MCF 10A (cell line): ENCODE data around the gene DOK4. TPM values are rescaled to one million over a fixed set of nuclear protein-coding genes. Genes with fewer than 3 reads are reported as not detected.

Experiments
- BruUV-seq: library from RNA; stranded (reverse); fragments of 400-500 nt; replicated peaks from 2 replicates; lab custom pipeline; 2021; lab: Mats Ljungman, UMichigan
- CTCF ChIA-PET: fragments of 300-600 bp; sonication (Branson Sonifier 250); formaldehyde crosslinking; extraction: SDS; loops from one replicate; lab custom pipeline; 2021; ENCODE audit warnings: antibody characterized with exemption, inconsistent platforms; lab: Yijun Ruan, JAX
- POLR2A ChIA-PET: fragments of 300-600, 350-650 bp; sonication (Branson Sonifier 250); formaldehyde crosslinking; extraction: SDS; loops from one replicate; lab custom pipeline; 2020; ENCODE audit warnings: antibody characterized with exemption, inconsistent platforms; lab: Yijun Ruan, JAX
- DNase-seq: peaks from one replicate; pipeline ENCODE4 v3.0.0-alpha.2; 2018; ENCODE audit not compliant: unreplicated experiment
- H3K27ac Mint-ChIP-seq: one replicate; pipeline ENCODE4 v1.8.0; 2022; ENCODE audit warnings: mild to moderate bottlenecking, low read depth, mixed read lengths; ENCODE audit not compliant: unreplicated experiment
- H3K27me3 Mint-ChIP-seq: one replicate; pipeline ENCODE4 v1.8.0; 2022; ENCODE audit warnings: mixed read lengths; ENCODE audit not compliant: insufficient read depth, unreplicated experiment
- H3K36me3 Mint-ChIP-seq: one replicate; pipeline ENCODE4 v1.8.0; 2022; ENCODE audit warnings: mild to moderate bottlenecking, moderate library complexity, mixed read lengths; ENCODE audit not compliant: insufficient read depth, unreplicated experiment
- H3K4me1 Mint-ChIP-seq: one replicate; pipeline ENCODE4 v1.8.0; 2022; ENCODE audit warnings: mixed read lengths; ENCODE audit not compliant: insufficient read depth, unreplicated experiment
- H3K4me3 Mint-ChIP-seq: one replicate; pipeline ENCODE4 v1.8.0; 2022; ENCODE audit warnings: mild to moderate bottlenecking, moderate library complexity, mixed read lengths; ENCODE audit not compliant: unreplicated experiment
- H3K9me3 Mint-ChIP-seq: one replicate; pipeline ENCODE4 v1.8.0; 2022; ENCODE audit warnings: mixed read lengths; ENCODE audit not compliant: unreplicated experiment
- CTCF ChIP-seq: fragments of 200-600 bp; IDR thresholded peaks from one replicate; pipeline ENCODE4 v1.8.0; 2022; ENCODE audit warnings: antibody characterized with exemption, mild to moderate bottlenecking; ENCODE audit not compliant: unreplicated experiment
- intact Hi-C: fragments of 100-400 bp; cut with micrococcal nuclease; formaldehyde crosslinking; loops from 2 replicates; pipeline ENCODE4 v1.14.1; 2022
- total RNA-seq: library from RNA; stranded (reverse); gene quantifications from 2 replicates; pipeline ENCODE4 v1.2.3, GENCODE V29; 2022

DOK4 gene
- total RNA-seq, 1 experiment from 2014 or later: 6.4 TPM

- intact Hi-C loops: no loop called here
- Mint-ChIP-seq H3K4me3 (no peak overlapping the region), H3K9me3 (no peaks in the 10 kb centered on the region), H3K27me3 (no peaks in the 10 kb centered on the region), H3K4me1 (no peaks in the 10 kb centered on the region), H3K36me3 (no peaks in the 10 kb centered on the region), H3K27ac (no peak overlapping the region)
- DNase-seq: no peak
- no TSS peak for BruUV-seq
- no peak for TF ChIP-seq CTCF
- ChIA-PET POLR2A (no interaction called here), CTCF (no interaction called here)
Measured at GRCh38 chr16:57476546-57477410, 9.5 kb downstream of the DOK4 start.

GRCh38 chr16:57475711-57476339, 10.5 kb downstream of the DOK4 start:
- CTCF ChIA-PET: interaction anchor here (0.7 to 1.0 kb wide), 2 partner anchors 18 to 55 kb away, joined by 3 to 5 read pairs; no protein-coding TSS in a partner anchor
- Mint-ChIP-seq H3K4me3 (no peak overlapping the region), H3K27me3 (no peaks in the 10 kb centered on the region), H3K27ac (no peak overlapping the region), H3K36me3 (peaks cover 6% of the 10 kb centered on the region), H3K4me1 (no peaks in the 10 kb centered on the region), H3K9me3 (no peaks in the 10 kb centered on the region)
- POLR2A ChIA-PET: no interaction called here
- DNase-seq: no peak
- peak; percentile 52 for TF ChIP-seq CTCF
- intact Hi-C loops: no loop called here
- no TSS peak for BruUV-seq

GRCh38 chr16:57474671-57475661, 11.3 kb downstream of the DOK4 start:
- Mint-ChIP-seq H3K4me1 (no peaks in the 10 kb centered on the region), H3K36me3 (peaks cover 14% of the 10 kb centered on the region), H3K27me3 (no peaks in the 10 kb centered on the region), H3K9me3 (no peaks in the 10 kb centered on the region), H3K4me3 (no peak overlapping the region), H3K27ac (no peak overlapping the region)
- DNase-seq: no peak
- ChIA-PET POLR2A (no interaction called here), CTCF (interaction anchor here (0.6 to 1.3 kb wide), 6 partner anchors 10 to 174 kb away, joined by 3 to 8 read pairs (median 4); partner anchors contain the start of gene POLR2C)
- intact Hi-C loops: no loop called here
- no peak for TF ChIP-seq CTCF
- no TSS peak for BruUV-seq
